Vagina (tissue), 2 donors: ENCODE results near the gene GSTM4.

ENCODE experiments used
- CTCF ChIP-seq, 3 experiments: fragments of 450-650 bp in 2 of 3; fragments of 200-600 bp in 1 of 3; sonication (generic) in 1 of 3; IDR thresholded peaks; one replicate each; pipeline ENCODE4 v1.5.1; 2017 to 2019; ENCODE audit warnings: antibody characterized with exemption in 3 of 3, mild to moderate bottlenecking in 2 of 3, moderate library complexity in 2 of 3
- POLR2A ChIP-seq, 2 donors: fragments of 450-650 bp; IDR thresholded peaks; one replicate each; pipeline ENCODE4 v1.6.1; 2017; ENCODE audit warnings: antibody characterized with exemption in 2 of 2, mild to moderate bottlenecking in 2 of 2, moderate library complexity in 2 of 2

DNA sequence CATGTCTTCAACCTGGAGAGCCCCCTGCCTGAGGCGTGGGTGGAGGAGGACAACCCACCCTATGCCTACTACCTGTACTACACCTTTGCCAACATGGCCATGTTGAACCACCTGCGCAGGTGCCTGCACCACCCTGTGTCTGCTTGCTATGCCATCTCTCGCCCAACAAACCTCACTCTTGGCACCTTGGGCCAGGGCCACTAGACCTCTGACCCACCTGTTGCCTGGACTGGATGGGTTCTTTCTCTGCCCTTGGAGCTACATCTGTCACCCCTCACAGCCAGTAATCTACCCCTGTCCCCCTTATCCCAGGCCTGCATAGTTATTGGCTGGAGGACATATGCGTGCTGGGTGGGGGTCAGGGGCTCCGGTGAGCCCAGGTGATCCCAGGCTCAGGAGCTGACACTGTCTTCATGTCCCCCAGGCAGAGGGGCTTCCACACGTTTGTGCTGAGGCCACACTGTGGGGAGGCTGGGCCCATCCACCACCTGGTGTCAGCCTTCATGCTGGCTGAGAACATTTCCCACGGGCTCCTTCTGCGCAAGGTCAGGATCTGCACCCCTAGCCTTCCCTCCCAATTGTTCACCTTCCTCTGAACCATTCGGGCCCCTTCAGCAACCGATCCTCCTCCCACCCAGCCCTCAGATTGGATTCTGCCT lies 26.4 kb upstream of the GSTM4 start:
- no peak for TF ChIP-seq CTCF (IDR thresholded peaks at IDR 0.05)
- no peak for TF ChIP-seq POLR2A (IDR thresholded peaks at IDR 0.05)
